K562 (cell line): ENCODE measurements around the gene SERPINA3.

Experiments
- FOXM1 ChIP-seq, 2 experiments: fragments of 450-650 bp in 1 of 2; sonication (generic) in 1 of 2; formaldehyde crosslinking in 1 of 2; IDR thresholded peaks; 2 replicates each; pipeline versions ENCODE4 v1.6.1 to v1.9.0; 2017 to 2022; ENCODE audit warnings: low read depth in 2 of 2, mild to moderate bottlenecking in 2 of 2, missing genetic modification reagents in 1 of 2, moderate library complexity in 1 of 2
- NFYB ChIP-seq: IDR thresholded peaks from 2 replicates; pipeline ENCODE4 v1.6.1; 2011; ENCODE audit warnings: mild to moderate bottlenecking, moderate library complexity; ENCODE audit not compliant: insufficient read length; ENCODE audit errors: extremely low read depth
- POLR2G ChIP-seq: fragments of 200-400 bp; formaldehyde crosslinking; IDR thresholded peaks from 2 replicates; pipeline ENCODE4 v1.6.1; 2017; ENCODE audit warnings: low read depth, mild to moderate bottlenecking, antibody characterized with exemption, low read length, moderate library complexity
- TF ChIP-seq, protein P1 (sequence below), 3 experiments: IDR thresholded peaks in 2 of 3; conservative IDR thresholded peaks in 1 of 3; 2 replicates each; pipeline ENCODE4 v1.5.1; 2011 to 2012; ENCODE audit warnings: low read length in 3 of 3, mild to moderate bottlenecking in 3 of 3, control low read depth in 2 of 3, improper control_type of control experiment in 1 of 3, inconsistent platforms in 1 of 3, low read depth in 1 of 3, mixed read lengths in 1 of 3, moderate library complexity in 1 of 3; ENCODE audit not compliant: insufficient read depth in 2 of 3
- TF ChIP-seq, protein P2 (sequence below): sonication (generic); formaldehyde crosslinking; IDR thresholded peaks from 2 replicates; pipeline ENCODE4 v1.9.0; 2022; ENCODE audit warnings: mild to moderate bottlenecking, missing genetic modification reagents

- TF ChIP-seq POLR2G, result no peak
- TF ChIP-seq, protein P1, sequence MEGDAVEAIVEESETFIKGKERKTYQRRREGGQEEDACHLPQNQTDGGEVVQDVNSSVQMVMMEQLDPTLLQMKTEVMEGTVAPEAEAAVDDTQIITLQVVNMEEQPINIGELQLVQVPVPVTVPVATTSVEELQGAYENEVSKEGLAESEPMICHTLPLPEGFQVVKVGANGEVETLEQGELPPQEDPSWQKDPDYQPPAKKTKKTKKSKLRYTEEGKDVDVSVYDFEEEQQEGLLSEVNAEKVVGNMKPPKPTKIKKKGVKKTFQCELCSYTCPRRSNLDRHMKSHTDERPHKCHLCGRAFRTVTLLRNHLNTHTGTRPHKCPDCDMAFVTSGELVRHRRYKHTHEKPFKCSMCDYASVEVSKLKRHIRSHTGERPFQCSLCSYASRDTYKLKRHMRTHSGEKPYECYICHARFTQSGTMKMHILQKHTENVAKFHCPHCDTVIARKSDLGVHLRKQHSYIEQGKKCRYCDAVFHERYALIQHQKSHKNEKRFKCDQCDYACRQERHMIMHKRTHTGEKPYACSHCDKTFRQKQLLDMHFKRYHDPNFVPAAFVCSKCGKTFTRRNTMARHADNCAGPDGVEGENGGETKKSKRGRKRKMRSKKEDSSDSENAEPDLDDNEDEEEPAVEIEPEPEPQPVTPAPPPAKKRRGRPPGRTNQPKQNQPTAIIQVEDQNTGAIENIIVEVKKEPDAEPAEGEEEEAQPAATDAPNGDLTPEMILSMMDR (IDR thresholded peaks at IDR 0.05 in 2 of 3, conservative IDR thresholded peaks at IDR 0.05 in 1 of 3; ENCODE audit: insufficient read depth in 2 of 3, low read depth in 1 of 3, low read length in 3 of 3), result no peak
- TF ChIP-seq FOXM1 (IDR thresholded peaks at IDR 0.05; ENCODE audit: low read depth), result no peak
- TF ChIP-seq FOXM1 (CRISPR knock-in tag; IDR thresholded peaks at IDR 0.05; ENCODE audit: low read depth), result no peak
- TF ChIP-seq, protein P2, sequence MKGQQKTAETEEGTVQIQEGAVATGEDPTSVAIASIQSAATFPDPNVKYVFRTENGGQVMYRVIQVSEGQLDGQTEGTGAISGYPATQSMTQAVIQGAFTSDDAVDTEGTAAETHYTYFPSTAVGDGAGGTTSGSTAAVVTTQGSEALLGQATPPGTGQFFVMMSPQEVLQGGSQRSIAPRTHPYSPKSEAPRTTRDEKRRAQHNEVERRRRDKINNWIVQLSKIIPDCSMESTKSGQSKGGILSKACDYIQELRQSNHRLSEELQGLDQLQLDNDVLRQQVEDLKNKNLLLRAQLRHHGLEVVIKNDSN, result no peak
- TF ChIP-seq NFYB, result no peak
Observed at GRCh38 chr14:94649543-94650443, 37.6 kb downstream of the SERPINA3 start.
